ES-I3 (cell line): ENCODE data around the gene CCT5.
"Not testable (repeated sequence)": the region's sequence is repeated elsewhere in the genome, so short reads cannot be mapped to it uniquely, and the experiment has no call there.

ENCODE experiments used
- H3K36me3 ChIP-seq: 2 replicates; pipeline ENCODE4 v1.6.1; 2013; ENCODE audit warnings: mild to moderate bottlenecking, low read length, control low read depth, moderate library complexity; ENCODE audit not compliant: insufficient read depth
- H3K4me1 ChIP-seq: 2 replicates; pipeline ENCODE4 v1.6.1; 2013; ENCODE audit warnings: mild to moderate bottlenecking, control low read depth, low read length; ENCODE audit not compliant: insufficient read depth
- H3K9ac ChIP-seq: 2 replicates; pipeline ENCODE4 v1.6.1; 2013; ENCODE audit warnings: low read depth, mild to moderate bottlenecking, low read length, moderate library complexity
- H3K9me3 ChIP-seq: 2 replicates; pipeline ENCODE4 v1.6.1; 2013; ENCODE audit warnings: mild to moderate bottlenecking, low read length, moderate library complexity; ENCODE audit not compliant: control insufficient read depth, insufficient read depth

CCT5 gene

GRCh38 chr5:10257870-10258269, 7.8 kb downstream of the CCT5 start:
- Histone ChIP-seq H3K9ac (no peak overlapping the region), H3K9me3 (no peaks in the 10 kb centered on the region), H3K4me1 (no peaks in the 10 kb centered on the region), H3K36me3 (peaks cover 88% of the 10 kb centered on the region)

GRCh38 chr5:10259899-10260298, 9.8 kb downstream of the CCT5 start:
- Histone ChIP-seq H3K4me1 (no peaks in the 10 kb centered on the region), H3K36me3 (peaks cover 81% of the 10 kb centered on the region), H3K9me3 (no peaks in the 10 kb centered on the region), H3K9ac (no peak overlapping the region)

- Histone ChIP-seq H3K9me3 (no peaks in the 10 kb centered on the region), H3K9ac (no peak overlapping the region), H3K4me1 (no peaks in the 10 kb centered on the region), H3K36me3 (peaks cover 75% of the 10 kb centered on the region)
Measured at GRCh38 chr5:10261065-10261464, 11.0 kb downstream of the CCT5 start.

GRCh38 chr5:10262121-10262774, 12.2 kb downstream of the CCT5 start:
- H3K9ac ChIP-seq, result no peak overlapping the region
- H3K4me1 ChIP-seq, result no peaks in the 10 kb centered on the region
- peaks cover 64% of the 10 kb centered on the region for H3K36me3 ChIP-seq
- H3K9me3 ChIP-seq, result no peaks in the 10 kb centered on the region

- Histone ChIP-seq H3K9me3 (no peaks in the 10 kb centered on the region), H3K4me1 (no peaks in the 10 kb centered on the region), H3K9ac (no peak overlapping the region), H3K36me3 (peaks cover 57% of the 10 kb centered on the region)
Measured at GRCh38 chr5:10262995-10263394, 12.9 kb downstream of the CCT5 start.

- Histone ChIP-seq H3K9ac (no peak overlapping the region), H3K9me3 (no peaks in the 10 kb centered on the region), H3K4me1 (no peaks in the 10 kb centered on the region), H3K36me3 (peaks cover 41% of the 10 kb centered on the region)
Measured at GRCh38 chr5:10264604-10265003, 14.5 kb downstream of the CCT5 start.

GRCh38 chr5:10265245-10266109, 15.4 kb downstream of the CCT5 start:
- Histone ChIP-seq H3K4me1 (peaks cover 4% of the 10 kb centered on the region), H3K36me3 (peaks cover 34% of the 10 kb centered on the region), H3K9me3 (no peaks in the 10 kb centered on the region)

GRCh38 chr5:10266137-10266536, 16.1 kb downstream of the CCT5 start:
- Histone ChIP-seq H3K36me3 (peaks cover 27% of the 10 kb centered on the region), H3K9me3 (no peaks in the 10 kb centered on the region), H3K9ac (no peak overlapping the region), H3K4me1 (peaks cover 8% of the 10 kb centered on the region)

More at GRCh38 chr5:10265245-10266109, 15.4 kb downstream of the CCT5 start:
- H3K9ac ChIP-seq, result no peak overlapping the region

GRCh38 chr5:10266839-10267238, 16.8 kb downstream of the CCT5 start:
- Histone ChIP-seq H3K9me3 (no peaks in the 10 kb centered on the region), H3K36me3 (peaks cover 21% of the 10 kb centered on the region), H3K4me1 (peaks cover 8% of the 10 kb centered on the region), H3K9ac (no peak overlapping the region)

- Histone ChIP-seq H3K4me1 (peaks cover 11% of the 10 kb centered on the region), H3K36me3 (peaks cover 9% of the 10 kb centered on the region; the same call in 1 of the 2 replicates), H3K9ac (no peak overlapping the region), H3K9me3 (no peaks in the 10 kb centered on the region)
Measured at GRCh38 chr5:10268100-10268499, 18.0 kb downstream of the CCT5 start.

- Histone ChIP-seq H3K9me3 (no peaks in the 10 kb centered on the region), H3K4me1 (peaks cover 21% of the 10 kb centered on the region), H3K9ac (no peak overlapping the region)
Measured at GRCh38 chr5:10272053-10272874, 22.2 kb downstream of the CCT5 start.

GRCh38 chr5:10272875-10273209, 22.8 kb downstream of the CCT5 start:
- not testable (repeated sequence) for H3K9me3 ChIP-seq, H3K36me3 ChIP-seq, H3K9ac ChIP-seq
- H3K4me1 ChIP-seq, result peaks cover 21% of the 10 kb centered on the region

More at GRCh38 chr5:10272053-10272874, 22.2 kb downstream of the CCT5 start:
- no peaks in the 10 kb centered on the region for H3K36me3 ChIP-seq

- Histone ChIP-seq H3K9me3 (no peaks in the 10 kb centered on the region), H3K4me1 (peaks cover 17% of the 10 kb centered on the region), H3K36me3 (no peaks in the 10 kb centered on the region), H3K9ac (no peak overlapping the region)
Measured at GRCh38 chr5:10275460-10275859, 25.4 kb downstream of the CCT5 start.

GRCh38 chr5:10275991-10276390, 25.9 kb downstream of the CCT5 start:
- H3K36me3 ChIP-seq, result no peaks in the 10 kb centered on the region
- H3K9ac ChIP-seq, result no peak overlapping the region

More at GRCh38 chr5:10275991-10276390, 25.9 kb downstream of the CCT5 start:
- peaks cover 12% of the 10 kb centered on the region for H3K4me1 ChIP-seq
- no peaks in the 10 kb centered on the region for H3K9me3 ChIP-seq
